PC-3 (cell line): ENCODE results near the gene POLR3G. TPM values are rescaled to one million over a fixed set of nuclear protein-coding genes. Genes with fewer than 3 reads are reported as not detected.

Experiments used
- ATAC-seq: fragments of 200-7000 bp; cut with Tn5 transposase; 2 replicates; pipeline ENCODE4 v1.9.1; 2020; ENCODE audit warnings: mild to moderate bottlenecking, moderate library complexity
- BruUV-seq: library from RNA; stranded (reverse); fragments of 400-500 nt; replicated peaks from 2 replicates; lab custom pipeline; 2021; lab: Mats Ljungman, UMichigan
- CTCF ChIA-PET: fragments of 300-600 bp; sonication (Branson Sonifier 250); formaldehyde crosslinking; loops from one replicate; lab custom pipeline; 2022; ENCODE audit warnings: antibody characterized with exemption; lab: Charles Lee
- POLR2A ChIA-PET: fragments of 300-600 bp; sonication (Branson Sonifier 250); formaldehyde crosslinking; loops from one replicate; lab custom pipeline; 2022; ENCODE audit warnings: antibody characterized with exemption; ENCODE audit not compliant: unreplicated experiment; lab: Charles Lee
- DNase-seq: peaks from one replicate; pipeline ENCODE4 v3.0.0-alpha.2; 2015
- H2AFZ ChIP-seq: fragments of 300-600 bp; sonication (generic); 2 replicates; pipeline ENCODE4 v1.6.0; 2016; ENCODE audit warnings: antibody characterized with exemption, low read length
- H3F3A ChIP-seq: fragments of 300-600 bp; sonication (generic); one replicate; pipeline ENCODE4 v1.6.0; 2017; ENCODE audit warnings: antibody characterized with exemption, low read length, control low read depth, mild to moderate bottlenecking; ENCODE audit not compliant: unreplicated experiment
- H3K27ac ChIP-seq: fragments of 300-600 bp; sonication (generic); 2 replicates; pipeline ENCODE4 v1.5.1; 2016; ENCODE audit warnings: mild to moderate bottlenecking, low read length
- H3K27me3 ChIP-seq: fragments of 300-600 bp; sonication (generic); 2 replicates; pipeline ENCODE4 v1.6.1; 2016; ENCODE audit warnings: low read length, mixed read lengths
- H3K36me3 ChIP-seq: fragments of 300-600 bp; sonication (generic); 2 replicates; pipeline ENCODE4 v1.6.1; 2016; ENCODE audit warnings: low read depth, mixed run types, low read length, mixed read lengths
- H3K4me1 ChIP-seq: fragments of 300-600 bp; sonication (generic); 2 replicates; pipeline ENCODE4 v1.5.1; 2016; ENCODE audit warnings: low read length; ENCODE audit not compliant: insufficient read depth
- H3K4me2 ChIP-seq: fragments of 300-600 bp; sonication (generic); 2 replicates; pipeline ENCODE4 v1.6.0; 2016; ENCODE audit warnings: low read length
- H3K4me3 ChIP-seq: fragments of 300-600 bp; sonication (generic); 2 replicates; pipeline ENCODE4 v1.5.1; 2016; ENCODE audit warnings: mild to moderate bottlenecking, low read length, mixed read lengths
- H3K79me2 ChIP-seq: fragments of 300-600 bp; sonication (generic); 2 replicates; pipeline ENCODE4 v1.6.1; 2017; ENCODE audit warnings: low read length, mixed read lengths
- H3K9ac ChIP-seq: fragments of 300-600 bp; sonication (generic); 2 replicates; pipeline ENCODE4 v1.6.0; 2016; ENCODE audit warnings: mild to moderate bottlenecking, low read length
- H3K9me2 ChIP-seq: fragments of 300-600 bp; sonication (generic); replicated peaks from 2 replicates; pipeline ENCODE4 v1.6.1; 2016; ENCODE audit warnings: mixed run types, low read length, mixed read lengths
- H3K9me3 ChIP-seq: fragments of 300-600 bp; sonication (generic); 2 replicates; pipeline ENCODE4 v1.6.1; 2016; ENCODE audit warnings: low read length, mixed read lengths
- H4K20me1 ChIP-seq: fragments of 300-600 bp; sonication (generic); 2 replicates; pipeline ENCODE4 v1.6.1; 2016; ENCODE audit warnings: low read length, mixed read lengths
- EZH2 ChIP-seq: fragments of 300-600 bp; sonication (generic); IDR thresholded peaks from one replicate; pipeline ENCODE4 v1.6.1; 2017; ENCODE audit warnings: antibody characterized with exemption, mild to moderate bottlenecking, low read length; ENCODE audit not compliant: unreplicated experiment
- EZH2phosphoT487 ChIP-seq: fragments of 300-600 bp; sonication (generic); IDR thresholded peaks from 2 replicates; pipeline ENCODE4 v1.6.1; 2018; ENCODE audit warnings: mild to moderate bottlenecking, antibody characterized with exemption, low read length, borderline replicate concordance
- intact Hi-C: fragments of 100-400 bp; cut with micrococcal nuclease; formaldehyde crosslinking; loops from 2 replicates; pipeline ENCODE4 v1.9.0; 2023
- total RNA-seq: library from RNA; depleted of rRNA; stranded (reverse); fragments of >200 nt; gene quantifications from 2 replicates; pipeline ENCODE4 v1.2.3, GENCODE V29; 2014
- TF ChIP-seq, protein P1 (sequence below): fragments of 300-600 bp; sonication (generic); conservative IDR thresholded peaks from 2 replicates; pipeline ENCODE4 v1.5.1; 2017; ENCODE audit warnings: antibody characterized with exemption, low read depth, mild to moderate bottlenecking, low read length

The POLR3G gene
- total RNA-seq, 1 experiment from 2014 or later: 42.2 TPM

DNA sequence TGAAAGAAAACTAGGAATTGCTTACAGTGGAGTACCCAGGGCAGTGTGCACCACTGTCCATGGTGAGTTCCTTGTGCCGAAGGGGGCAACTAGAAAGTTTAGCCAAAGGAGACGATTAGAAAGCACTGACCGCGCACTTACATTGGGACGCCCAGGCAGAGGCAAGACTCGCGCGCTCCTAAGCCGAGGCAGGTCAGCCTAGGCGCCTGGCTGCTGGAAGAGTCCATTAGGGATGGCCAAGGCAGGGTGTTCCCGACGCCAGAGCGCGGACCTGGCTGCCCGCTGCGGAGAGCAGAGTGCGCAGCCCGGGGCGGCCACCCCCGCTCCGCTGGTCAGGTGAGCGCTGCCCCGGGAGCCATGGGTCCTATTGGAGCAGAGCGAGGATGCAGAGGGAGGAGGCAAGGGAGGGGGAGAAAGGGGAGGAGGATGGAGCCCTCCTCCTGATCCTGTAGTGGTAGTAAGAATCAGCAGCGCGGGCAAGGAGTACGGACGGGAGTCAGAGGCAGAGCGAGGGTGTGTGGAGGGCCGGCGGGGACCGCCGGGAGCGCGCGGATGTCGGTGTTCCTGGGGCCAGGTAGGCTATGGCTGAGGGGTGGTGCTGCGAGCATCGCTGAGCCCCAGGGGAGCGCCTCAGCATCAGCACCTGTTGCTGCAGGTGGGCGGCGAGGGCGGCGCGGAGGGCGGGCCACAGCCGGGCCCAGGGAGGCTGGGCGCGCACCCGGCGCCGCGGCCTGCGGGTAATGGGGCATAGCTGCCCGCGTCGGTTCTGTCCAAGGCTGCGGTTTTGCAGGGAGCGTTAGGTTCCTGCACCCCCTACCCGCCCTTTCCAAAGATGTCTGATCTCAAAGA, 83.9 kb downstream of the POLR3G start, which contains the start of gene ADGRV1:
Gene ADGRV1, plus strand, starts transcription at position 454 of the 849 bp plus-strand sequence. Its CDS starts 99 bp downstream, at position 553.
- peaks cover 18% of the 10 kb centered on the region for H3K79me2 ChIP-seq
- no peaks in the 10 kb centered on the region for H3K36me3 ChIP-seq
- no peaks in the 10 kb centered on the region for H3F3A ChIP-seq
- peaks cover 49% of the 10 kb centered on the region for H3K4me1 ChIP-seq
- peak; percentile 99 for DNase-seq
- POLR2A ChIA-PET: interaction anchor here (0.6 kb wide), 3 partner anchors 13 to 149 kb away, joined by 3 to 9 read pairs (median 5); partner anchors contain the start of gene CETN3
- peak within 1 kb of the TSS; percentile 73 for H3K4me3 ChIP-seq
- peak within 1 kb of the TSS; percentile 29 for H3K27ac ChIP-seq
- peak within 1 kb of the TSS; percentile 70 for H3K9ac ChIP-seq
- BruUV-seq: no TSS peak
- intact Hi-C loops: loop anchor here (1.0 to 2.0 kb wide), 6 partner anchors 10 to 84 kb away; partner anchors contain the start of genes MBLAC2 and POLR3G
- H2AFZ ChIP-seq: peak within 1 kb of the TSS; percentile 80
- TF ChIP-seq EZH2phosphoT487 (no peak), EZH2 (no peak)
- TF ChIP-seq, protein P1, sequence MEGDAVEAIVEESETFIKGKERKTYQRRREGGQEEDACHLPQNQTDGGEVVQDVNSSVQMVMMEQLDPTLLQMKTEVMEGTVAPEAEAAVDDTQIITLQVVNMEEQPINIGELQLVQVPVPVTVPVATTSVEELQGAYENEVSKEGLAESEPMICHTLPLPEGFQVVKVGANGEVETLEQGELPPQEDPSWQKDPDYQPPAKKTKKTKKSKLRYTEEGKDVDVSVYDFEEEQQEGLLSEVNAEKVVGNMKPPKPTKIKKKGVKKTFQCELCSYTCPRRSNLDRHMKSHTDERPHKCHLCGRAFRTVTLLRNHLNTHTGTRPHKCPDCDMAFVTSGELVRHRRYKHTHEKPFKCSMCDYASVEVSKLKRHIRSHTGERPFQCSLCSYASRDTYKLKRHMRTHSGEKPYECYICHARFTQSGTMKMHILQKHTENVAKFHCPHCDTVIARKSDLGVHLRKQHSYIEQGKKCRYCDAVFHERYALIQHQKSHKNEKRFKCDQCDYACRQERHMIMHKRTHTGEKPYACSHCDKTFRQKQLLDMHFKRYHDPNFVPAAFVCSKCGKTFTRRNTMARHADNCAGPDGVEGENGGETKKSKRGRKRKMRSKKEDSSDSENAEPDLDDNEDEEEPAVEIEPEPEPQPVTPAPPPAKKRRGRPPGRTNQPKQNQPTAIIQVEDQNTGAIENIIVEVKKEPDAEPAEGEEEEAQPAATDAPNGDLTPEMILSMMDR: no peak
- no peaks in the 10 kb centered on the region for H3K9me2 ChIP-seq
- ATAC-seq: peak; percentile 88
- no peaks in the 10 kb centered on the region for H3K9me3 ChIP-seq
- no peaks in the 10 kb centered on the region for H4K20me1 ChIP-seq
- no peaks in the 10 kb centered on the region for H3K27me3 ChIP-seq
- CTCF ChIA-PET: no interaction called here
- H3K4me2 ChIP-seq: peak within 1 kb of the TSS; percentile 87

DNA sequence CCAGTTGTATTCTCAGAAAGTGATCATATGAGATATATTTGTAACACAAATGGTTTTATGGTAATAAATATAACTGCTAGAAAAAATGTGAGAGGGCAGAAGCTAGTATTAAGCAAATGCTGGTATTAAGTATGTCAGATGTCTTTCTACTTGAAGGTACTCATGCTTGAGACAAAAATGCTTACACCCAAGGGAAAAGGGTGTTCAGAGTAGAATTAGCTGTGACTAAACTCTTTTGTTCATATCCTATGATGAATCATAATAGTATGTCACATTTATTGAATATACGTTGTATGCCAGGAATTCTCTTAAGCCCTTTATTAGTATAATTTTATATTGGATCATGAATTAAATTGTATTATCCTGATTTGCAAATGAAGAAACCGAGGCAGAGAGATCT, 86.1 kb downstream of the POLR3G start:
- Histone ChIP-seq H3K4me3 (peak overlapping the region; percentile 41), H3K9ac (peak overlapping the region; percentile 42), H4K20me1 (no peaks in the 10 kb centered on the region), H3F3A (no peaks in the 10 kb centered on the region), H3K27ac (peak overlapping the region; percentile 84), H2AFZ (no peak overlapping the region), H3K4me2 (peak overlapping the region; percentile 87), H3K27me3 (no peaks in the 10 kb centered on the region), H3K36me3 (no peaks in the 10 kb centered on the region), H3K79me2 (peaks cover 19% of the 10 kb centered on the region), H3K4me1 (peaks cover 49% of the 10 kb centered on the region), H3K9me2 (no peaks in the 10 kb centered on the region), H3K9me3 (no peaks in the 10 kb centered on the region)
- intact Hi-C loops: no loop called here
- ATAC-seq: peak; percentile 3; the same call in 1 of the 2 replicates
- BruUV-seq: no TSS peak
- TF ChIP-seq, protein P1: no peak
- TF ChIP-seq EZH2 (no peak), EZH2phosphoT487 (no peak)
- ChIA-PET CTCF (no interaction called here), POLR2A (no interaction called here)
- peak; percentile 68 for DNase-seq
